ENCODE data around the gene CLEC2L.
A peak's percentile ranks its signal among the peaks of the same experiment; 100 is the strongest.

CLEC2L gene

GRCh38 chr7:139523968-139524815 lies 707 bp downstream of the CLEC2L start:
- no peak for DNase-seq

GRCh38 chr7:139525239-139525638 lies 1.8 kb downstream of the CLEC2L start:
- DNase-seq, result no peak

- no peak for DNase-seq
Observed at GRCh38 chr7:139525750-139526149, 2.3 kb downstream of the CLEC2L start.

GRCh38 chr7:139526578-139527544 lies 3.4 kb downstream of the CLEC2L start:
- DNase-seq, result no peak

- no peak for DNase-seq
Observed at GRCh38 chr7:139531094-139531493, 7.6 kb downstream of the CLEC2L start.

- DNase-seq, result no peak
Observed at GRCh38 chr7:139532636-139533155, 9.2 kb downstream of the CLEC2L start.

- no peak for DNase-seq
Observed at GRCh38 chr7:139534096-139534495, 10.6 kb downstream of the CLEC2L start.

- no peak for DNase-seq
Observed at GRCh38 chr7:139534966-139535651, 11.6 kb downstream of the CLEC2L start.

GRCh38 chr7:139536152-139536551 lies 12.7 kb downstream of the CLEC2L start:
- no peak for DNase-seq

GRCh38 chr7:139538881-139539635 lies 15.6 kb downstream of the CLEC2L start:
- no peak for DNase-seq

- no peak for DNase-seq
Observed at GRCh38 chr7:139540203-139540602, 16.7 kb downstream of the CLEC2L start.

GRCh38 chr7:139541600-139542307 lies 18.3 kb downstream of the CLEC2L start:
- DNase-seq, result peak; percentile 74

- peak; percentile 41 for DNase-seq
Observed at GRCh38 chr7:139542308-139543151, 19.0 kb downstream of the CLEC2L start.

GRCh38 chr7:139543801-139544603 lies 20.5 kb downstream of the CLEC2L start:
- DNase-seq, result peak; percentile 51

GRCh38 chr7:139544645-139545044 lies 21.2 kb downstream of the CLEC2L start:
- DNase-seq, result peak; percentile 45

GRCh38 chr7:139548302-139549028 lies 25.0 kb downstream of the CLEC2L start:
- DNase-seq, result peak; percentile 50

- DNase-seq, result peak; percentile 29
Observed at GRCh38 chr7:139553991-139554700, 30.7 kb downstream of the CLEC2L start.
